HL-60 (cell line): ENCODE measurements around the gene PIK3C2B.

ENCODE experiments used
- CTCF ChIP-seq: IDR thresholded peaks from one replicate; pipeline ENCODE4 v1.5.1; 2011; ENCODE audit warnings: low read length, control low read depth, inconsistent platforms; ENCODE audit not compliant: insufficient read depth
- GABPA ChIP-seq: IDR thresholded peaks from 2 replicates; pipeline ENCODE4 v1.6.1; 2012; ENCODE audit warnings: low read depth
- POLR2AphosphoS5 ChIP-seq: IDR thresholded peaks from 2 replicates; pipeline ENCODE4 v1.6.1; 2012; ENCODE audit warnings: low read depth
- REST ChIP-seq: IDR thresholded peaks from 2 replicates; pipeline ENCODE4 v1.6.1; 2012; ENCODE audit warnings: low read depth; ENCODE audit not compliant: insufficient replicate concordance

- TF ChIP-seq CTCF (no peak), GABPA (no peak), POLR2AphosphoS5 (no peak), REST (no peak)
Observed at GRCh38 chr1:204502241-204502640, 7.6 kb upstream of the PIK3C2B start.
